ENCODE measurements around the gene ENAH.
"Not testable (repeated sequence)": the region's sequence is repeated elsewhere in the genome, so short reads cannot be mapped to it uniquely, and the experiment has no call there.

ENAH gene

DNA sequence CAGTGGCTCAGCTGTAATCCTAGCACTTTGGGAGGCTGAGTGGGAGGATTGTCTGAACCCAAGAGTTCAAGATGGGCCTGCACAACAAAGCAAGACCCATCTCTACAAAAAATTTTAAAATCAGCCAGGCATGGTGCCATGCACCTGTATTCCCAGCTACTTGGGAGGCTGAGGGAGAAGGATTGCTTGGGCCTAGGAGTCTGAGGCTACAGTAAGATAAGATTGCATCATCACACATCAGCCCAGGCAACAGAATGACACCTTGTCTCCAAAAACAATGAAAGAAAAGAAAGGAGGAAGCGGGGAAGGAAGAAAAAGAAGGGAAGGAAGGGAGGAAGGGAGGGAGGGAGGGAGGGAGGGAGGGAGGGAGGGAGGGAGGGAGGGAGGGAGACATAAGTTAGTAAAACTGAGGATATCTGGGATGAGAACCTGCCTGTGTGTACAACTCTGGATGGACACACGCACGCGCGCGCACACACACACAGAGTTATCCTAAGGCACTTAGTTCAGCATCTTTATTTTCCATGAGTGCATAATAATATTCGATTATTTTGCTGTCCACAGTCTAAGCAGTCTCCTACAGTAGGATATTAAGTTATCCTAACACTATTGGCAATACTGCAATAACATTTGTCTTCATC, 132.2 kb downstream of the ENAH start:
- no peak for FAIRE-seq

DNA sequence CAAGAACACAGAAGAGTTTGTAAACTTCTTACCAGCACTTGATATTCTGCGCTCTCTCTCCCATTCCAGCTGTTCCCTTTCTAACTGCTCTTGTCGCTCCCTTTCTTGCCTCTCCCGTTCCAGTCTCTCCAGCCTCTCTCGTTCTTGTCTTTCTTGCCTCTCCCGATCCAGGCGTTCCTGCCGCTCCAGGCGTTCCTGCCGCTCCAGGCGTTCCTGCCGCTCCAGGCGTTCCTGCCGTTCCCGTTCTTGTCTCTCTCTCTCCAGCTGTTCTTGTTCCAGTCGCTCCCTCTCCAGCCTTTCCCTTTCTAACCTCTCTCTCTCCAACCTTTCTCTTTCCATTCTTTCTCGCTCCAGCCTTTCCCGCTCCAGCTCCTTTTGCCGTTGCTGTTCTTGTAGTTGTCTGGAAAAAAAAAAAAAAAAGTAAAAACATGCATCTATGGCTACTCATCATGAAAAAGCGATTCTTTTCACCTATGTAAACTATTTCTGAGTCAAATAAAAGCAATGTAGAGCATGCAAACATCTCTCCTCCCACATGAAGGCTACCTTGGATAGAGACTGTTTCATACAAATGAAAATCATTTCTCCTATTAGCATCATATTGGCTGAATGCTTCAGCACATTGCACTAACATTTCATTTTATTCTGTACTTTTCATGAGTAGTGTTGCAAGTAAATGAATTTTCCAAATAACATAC, 133.6 kb downstream of the ENAH start:
- FAIRE-seq: no peak

DNA sequence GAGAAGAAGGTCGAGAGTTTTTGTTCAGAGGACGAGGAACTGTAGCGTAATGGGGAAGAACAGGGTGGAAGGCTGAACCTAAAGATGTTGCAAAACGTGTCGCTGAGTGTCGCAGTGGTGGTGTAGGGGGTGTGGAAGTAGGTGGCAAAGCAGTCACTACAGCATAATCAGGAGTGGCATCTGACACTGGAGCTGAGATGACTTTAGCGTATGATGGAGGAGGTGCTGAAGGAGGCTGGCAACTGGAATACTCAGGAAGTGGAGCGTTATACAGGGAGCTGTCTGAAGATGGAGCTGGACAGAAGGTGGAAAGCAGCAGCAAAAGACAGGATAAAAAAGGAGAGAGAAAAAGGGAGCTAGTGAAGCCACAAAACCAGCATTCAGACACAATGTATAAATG, 135.2 kb downstream of the ENAH start:
- no peak for FAIRE-seq

DNA sequence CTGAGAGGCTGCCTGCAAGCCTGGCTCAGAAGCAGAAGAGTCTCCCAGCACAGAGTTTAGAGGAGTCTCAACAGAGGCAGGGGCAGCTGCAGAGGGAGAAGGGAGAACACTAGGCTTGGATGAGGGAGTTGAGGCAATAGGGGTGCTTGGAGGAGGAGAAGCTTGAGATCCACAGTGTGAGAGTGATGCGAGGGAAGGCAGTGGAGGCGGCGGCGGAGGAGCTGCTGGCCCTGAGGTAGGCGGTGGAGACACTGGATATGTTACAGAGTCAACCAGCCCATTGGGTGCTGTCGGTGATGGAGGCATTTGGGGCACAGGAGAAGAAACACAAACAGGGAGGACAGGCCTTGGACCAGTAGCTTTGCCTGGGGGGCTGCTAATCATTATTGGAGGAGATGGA, 135.7 kb downstream of the ENAH start:
- FAIRE-seq: no peak

DNA sequence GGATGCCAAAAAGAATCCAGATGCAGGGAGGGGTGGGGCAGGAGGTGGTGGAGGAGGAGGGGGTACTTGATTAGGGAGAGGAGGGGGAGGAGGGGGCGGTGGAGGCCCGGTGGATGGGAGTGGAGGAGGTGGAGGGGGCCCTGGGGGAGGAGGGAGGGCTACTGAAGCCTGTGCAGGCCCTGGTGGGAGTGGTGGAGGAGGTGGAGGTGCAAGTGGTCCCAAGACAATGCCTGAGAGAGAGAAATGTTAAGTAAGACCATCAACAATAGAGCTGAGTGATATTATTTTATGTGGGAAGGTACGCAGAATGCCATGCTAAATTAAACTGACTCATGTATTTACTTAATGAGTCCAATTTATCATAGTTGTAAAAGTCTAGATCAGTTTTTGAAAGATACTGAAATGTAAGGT, 138.2 kb downstream of the ENAH start:
- FAIRE-seq: no peak

DNA sequence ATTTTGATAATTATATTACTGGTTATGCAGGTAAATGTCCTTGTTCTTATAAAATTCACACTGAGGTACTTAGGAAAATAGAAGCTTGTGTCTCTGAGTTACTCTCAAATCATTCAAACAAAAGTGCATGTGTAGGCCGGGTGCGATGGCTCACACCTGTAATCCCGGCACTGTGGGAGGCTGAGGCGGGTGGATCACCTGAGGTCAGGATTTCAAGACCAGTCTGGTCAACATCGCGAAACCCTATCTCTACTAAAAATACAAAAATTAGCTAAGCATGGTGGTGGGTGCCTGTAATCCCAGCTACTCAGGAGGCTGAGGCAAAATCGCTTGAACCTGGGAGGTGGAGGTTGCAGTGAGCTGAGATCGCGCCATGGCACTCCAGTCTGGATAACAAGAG, 139.3 kb downstream of the ENAH start:
- FAIRE-seq: not testable (repeated sequence)

DNA sequence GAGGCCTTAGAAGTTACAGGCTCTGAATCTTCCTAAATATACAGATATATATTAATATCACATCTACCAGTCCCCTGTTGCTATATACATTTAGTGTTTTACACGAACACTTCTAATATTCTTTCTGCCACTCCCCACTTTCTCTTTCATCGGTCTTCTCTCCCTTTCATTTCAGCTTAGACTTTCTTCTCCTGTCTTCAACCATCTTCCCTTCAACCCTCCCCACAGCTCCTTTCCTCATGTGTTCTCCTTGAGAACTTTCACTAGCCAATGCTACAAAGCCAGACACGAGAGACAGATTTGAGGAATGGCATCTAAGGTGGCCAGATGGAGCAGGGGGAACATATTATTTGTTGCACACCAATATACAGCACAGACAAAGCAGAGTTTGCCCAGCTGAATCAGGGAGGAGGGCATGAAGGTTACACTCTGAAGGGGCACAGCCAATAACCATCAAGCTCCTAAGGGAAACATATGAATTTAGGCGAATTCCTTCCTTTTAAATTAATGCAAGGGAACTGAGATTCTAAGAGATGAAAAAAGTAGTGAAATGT, 141.0 kb downstream of the ENAH start:
- no peak for FAIRE-seq

DNA sequence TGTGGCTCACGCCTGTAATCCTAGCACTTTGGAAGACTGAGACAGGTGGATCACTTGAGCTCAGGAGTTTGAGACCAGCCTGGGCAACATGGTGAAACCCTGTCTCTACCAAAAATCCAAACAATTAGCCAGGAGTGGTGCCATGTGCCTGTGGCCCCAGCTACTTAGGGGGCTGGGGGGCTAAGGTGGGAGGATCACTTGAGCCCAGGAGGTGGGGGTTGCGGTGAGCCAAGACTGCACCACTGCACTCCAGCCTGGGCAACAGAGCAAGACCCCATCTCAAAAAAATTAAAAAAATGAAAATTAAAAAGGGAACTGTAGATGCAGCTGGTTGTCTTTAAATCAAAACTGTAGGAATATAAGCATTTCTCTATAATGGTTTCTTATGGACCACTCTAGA, 142.2 kb downstream of the ENAH start:
- FAIRE-seq: not testable (repeated sequence)

DNA sequence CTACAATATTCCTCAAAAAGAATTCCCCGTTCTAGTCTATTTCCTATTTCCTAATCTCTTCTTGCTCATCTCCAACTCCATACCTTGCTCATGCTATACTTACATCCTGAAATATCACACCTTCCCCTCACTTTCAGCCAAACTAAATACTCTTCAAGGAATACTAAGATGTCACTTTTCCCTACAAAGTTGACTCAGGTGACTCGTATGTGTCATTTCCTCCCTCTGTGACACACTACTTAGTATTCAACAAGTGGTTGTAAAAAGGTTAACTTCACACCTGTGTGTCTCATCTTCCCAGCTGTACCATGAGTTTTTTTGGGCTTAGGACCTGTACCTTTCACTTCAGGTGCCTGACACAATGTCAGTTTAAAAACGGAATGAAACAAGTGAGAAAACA, 143.2 kb downstream of the ENAH start:
- no peak for FAIRE-seq

DNA sequence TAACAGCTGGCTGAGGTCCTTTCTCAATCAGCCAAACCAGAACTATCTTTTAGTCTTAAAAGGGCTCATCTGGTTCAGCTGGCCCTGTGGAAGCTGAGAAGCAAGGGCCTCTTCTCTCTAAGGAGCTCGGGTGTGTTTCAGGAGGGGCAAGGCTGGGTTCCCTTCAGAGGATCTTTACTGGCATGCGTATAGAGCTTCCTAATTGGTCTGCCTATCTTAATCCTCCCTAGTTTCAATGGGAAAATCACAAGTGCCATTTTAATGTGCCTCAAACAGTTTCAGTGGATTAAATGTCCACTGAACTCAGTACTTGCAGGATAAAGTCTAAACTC, 143.6 kb downstream of the ENAH start:
- no peak for FAIRE-seq

DNA sequence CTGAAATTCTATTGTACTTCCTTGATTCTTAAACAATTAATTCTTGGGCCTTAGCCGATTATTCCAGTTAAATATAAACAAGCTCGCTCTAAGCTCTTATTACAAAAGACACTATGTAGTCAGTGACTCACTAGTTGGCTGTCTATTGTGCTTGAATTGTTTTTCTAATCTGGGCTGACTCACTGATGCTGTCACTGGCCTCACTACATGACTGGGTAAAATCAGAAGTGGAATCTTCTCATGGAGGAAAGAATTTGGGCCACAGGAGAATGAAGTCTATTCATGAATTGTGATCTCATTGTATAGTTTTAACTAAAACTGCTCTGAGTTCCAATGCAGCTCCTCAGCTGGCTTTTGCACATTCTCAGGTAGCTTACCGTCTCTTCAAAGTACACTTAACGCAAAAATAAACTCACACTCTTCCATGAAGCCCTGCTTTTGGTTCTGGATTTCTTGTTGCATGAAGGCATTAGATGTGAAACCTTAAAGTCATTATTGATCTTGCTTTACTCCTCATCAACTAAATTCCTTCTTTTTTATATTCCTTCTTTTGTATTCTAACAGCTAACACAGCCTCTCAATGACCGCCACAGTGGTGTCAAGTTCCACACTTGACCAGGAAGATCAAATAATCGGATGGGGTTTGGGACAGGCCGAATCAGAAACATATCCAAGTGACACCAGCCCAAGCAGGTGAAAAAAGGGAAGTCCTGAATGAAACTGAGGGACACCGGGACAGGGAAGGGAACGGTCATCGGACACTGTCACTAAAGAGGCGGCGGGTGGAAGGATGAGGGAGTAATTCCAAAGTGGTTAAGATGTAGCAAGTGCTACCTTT, 144.2 kb downstream of the ENAH start:
- FAIRE-seq: peak; percentile 98

DNA sequence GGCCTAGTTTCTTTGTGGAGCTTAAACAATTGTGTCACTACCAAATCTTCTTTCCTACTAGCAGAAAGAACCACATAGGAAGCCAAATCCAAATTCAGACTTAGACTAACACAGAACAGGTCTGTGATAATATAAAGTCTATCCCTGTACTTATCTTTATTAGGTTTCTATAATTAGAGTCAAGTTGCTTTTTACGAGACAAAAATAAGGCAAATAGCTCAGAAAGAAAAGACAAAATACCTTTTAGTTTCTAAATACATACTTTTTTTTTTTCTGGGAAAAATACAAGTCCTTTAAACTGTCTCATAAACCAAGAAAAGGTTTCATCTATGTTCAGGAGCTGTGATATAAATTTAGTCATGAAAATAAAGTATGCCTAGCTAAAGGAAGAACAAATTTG, 146.2 kb downstream of the ENAH start:
- FAIRE-seq: no peak

DNA sequence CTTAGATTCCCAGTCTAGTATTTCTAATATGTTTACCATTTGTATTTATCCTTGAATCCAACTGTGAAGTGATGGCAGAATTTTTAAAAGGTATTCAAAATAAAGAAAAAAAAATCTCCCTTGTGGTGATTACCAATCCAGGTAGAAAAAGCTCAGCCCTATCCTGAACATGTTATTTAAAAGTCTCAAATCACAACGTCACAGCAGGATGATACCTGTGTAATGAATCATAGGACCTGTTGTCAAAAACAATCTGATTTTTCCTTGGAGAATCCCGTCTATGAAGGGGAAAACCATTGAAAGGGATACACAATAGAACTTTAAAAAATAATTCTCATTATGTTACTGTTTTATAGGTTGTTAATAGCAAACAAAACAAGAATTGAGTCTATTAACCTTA, 148.1 kb downstream of the ENAH start:
- FAIRE-seq: peak; percentile 22

DNA sequence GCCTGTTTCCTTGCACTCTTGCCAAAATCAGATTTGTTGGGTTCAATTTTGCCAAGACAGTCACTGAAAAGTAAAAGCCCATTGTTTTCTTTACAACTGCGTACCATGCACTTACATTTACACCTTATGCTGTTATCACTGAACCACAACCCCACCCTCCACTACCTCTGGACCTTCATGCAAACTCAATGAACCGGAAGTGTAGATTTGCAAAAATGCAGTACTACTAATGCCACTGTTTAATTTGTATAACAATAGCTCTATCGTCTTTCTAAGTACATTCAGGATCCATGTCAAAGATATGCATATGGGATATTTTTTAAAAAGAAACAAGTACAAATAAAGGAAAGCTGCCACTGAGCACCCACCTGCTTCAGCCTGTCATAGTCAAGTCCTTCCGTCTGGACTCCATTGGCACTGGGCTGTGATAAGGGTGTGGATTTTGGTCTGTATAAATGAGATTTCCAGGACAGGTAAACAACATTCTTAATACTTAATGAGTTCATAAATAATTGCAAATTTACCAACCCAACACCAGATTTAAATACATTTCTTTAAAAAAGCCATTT, 152.2 kb downstream of the ENAH start:
- no peak for FAIRE-seq

DNA sequence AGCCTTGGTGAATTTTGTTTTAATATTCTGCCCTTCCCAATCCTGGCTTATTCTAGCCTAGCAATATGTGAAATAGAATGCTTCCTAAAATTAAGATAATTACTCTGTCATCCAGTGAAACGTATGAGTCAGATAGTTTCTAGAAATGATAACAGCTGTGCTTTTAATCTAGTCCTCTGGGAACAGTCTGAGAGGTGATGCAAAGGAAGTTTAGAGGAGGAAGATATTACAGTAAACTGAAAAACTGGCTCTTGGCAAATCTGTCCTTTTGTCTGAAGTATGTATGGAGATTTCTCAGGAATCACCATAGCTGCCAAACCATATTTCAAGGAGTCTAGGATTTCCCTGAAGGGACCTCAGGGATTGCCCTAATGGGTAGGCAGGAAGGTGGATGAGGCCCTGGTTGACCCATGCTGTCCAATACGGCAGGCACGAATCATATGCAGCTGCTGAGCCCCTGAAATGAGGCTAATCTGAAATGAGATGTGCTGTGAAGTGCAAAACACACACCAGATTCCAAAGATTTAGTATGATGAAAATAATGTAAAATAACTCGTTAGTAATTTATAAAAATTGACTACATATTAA, 154.3 kb downstream of the ENAH start:
- FAIRE-seq: no peak

DNA sequence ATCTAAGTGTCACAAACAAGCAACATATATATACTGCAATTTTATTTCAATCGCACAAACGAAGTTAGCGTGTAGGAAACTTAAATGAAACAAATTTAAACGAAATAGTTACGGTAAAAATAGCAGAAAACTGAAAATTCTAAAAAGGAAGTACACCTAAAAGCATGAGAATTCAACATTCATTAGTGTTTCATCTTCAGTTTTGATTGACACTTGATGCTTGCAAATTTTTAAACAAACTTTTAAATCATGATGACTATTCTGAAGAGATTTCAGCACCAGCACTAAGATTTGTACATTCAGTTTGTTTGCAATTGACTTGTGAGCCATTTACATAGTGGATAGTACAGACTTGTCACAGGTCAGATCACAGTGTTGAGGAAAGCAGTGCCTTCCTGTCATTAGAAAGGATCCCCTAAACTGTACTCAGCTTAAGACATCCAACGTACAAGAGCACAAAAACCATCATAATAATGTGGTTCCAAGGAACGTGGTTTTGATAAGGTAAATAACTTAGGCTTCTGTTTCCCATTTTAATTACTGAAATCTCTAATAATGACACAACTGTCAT, 158.0 kb downstream of the ENAH start:
- peak; percentile 90 for FAIRE-seq

DNA sequence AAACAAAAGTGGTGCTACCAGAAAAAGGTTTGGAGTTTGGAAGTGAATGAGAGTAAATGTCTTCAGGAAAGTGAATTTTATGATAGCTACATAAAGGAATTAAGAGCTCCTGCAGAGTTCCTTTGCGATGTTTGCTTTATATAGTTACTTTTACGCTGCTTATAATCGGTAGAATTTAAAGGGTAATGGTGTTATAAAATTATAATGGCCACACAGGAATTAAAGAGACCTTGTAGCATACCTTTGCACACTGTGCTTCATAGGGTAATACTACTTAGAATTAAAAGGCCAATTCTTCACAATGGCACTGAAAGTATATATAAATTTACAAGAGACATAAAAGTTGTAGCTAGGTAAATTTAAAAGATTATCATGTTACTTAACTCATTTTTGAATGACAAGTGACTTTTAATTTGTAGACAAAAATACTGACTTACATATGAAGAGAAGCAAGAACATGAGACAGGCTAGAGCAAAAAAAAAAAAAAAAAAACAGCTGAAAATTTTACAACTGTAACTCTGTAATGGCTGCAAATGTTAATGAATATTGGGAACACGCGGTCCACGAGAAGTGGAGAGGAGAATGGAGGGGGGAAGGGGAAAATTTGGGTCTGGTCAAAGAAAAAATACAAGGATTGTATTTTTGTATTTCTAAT, 159.2 kb downstream of the ENAH start:
- no peak for FAIRE-seq

DNA sequence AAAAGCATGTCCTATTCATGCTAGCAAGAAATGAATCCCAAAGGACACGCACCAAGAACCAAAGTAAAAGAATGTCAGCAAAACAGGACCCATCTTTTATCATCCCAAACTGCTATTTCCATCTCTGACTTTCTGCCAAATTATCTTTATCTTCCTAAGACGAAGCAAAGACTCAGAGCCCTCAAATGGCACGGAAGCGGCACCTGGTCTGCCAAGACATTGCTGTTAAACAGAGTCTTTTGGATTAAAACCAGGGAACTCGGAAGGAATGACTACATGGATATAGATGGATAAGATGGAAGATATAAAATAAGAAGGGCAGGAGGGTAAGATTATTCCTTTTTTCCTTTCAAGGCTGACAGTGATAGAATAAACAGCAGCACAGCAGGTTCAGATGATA, 164.2 kb downstream of the ENAH start:
- FAIRE-seq: no peak

DNA sequence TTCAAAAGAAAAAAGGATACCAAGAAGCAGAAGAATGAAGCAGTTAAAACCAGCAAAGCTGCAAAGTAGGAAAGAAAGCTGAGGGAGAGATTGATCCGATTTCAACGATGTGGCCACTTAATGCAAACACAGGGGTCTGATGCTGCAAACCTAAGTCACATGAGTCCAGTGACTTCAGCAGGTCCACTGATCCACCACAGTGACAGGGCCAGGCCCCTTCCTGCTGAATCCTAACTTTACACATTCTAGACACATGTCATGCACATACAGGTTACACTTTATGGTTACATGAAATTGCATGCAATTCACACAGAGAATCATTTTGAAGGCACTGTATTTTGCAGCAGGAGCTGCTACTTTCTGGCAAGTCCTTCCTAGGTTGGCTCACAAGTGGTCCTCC, 166.1 kb downstream of the ENAH start:
- FAIRE-seq: no peak

DNA sequence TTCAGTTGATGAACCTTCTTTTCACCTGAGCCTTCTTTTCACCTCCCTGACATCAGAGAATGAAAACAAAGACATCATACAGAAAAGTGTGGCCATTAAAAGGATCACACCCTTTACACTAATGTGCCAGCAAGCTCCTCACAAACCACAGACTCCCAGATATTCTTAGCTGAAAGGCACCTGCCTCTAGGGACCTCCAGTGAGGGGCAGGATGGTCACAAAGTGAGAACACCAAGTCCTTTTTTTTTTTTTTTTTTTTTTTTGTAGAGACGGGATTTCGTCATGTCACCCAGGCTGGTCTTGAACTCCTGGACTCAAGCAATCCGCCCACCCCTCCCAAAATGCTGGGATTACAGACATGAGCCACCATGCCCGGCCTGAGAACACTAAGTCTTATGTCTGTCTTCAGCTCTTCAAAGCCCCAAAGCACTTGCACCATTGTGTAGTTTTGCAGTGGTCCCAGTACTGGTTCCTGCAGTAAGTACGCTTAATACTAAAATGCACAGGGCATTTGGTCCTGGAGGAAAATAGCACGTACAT, 166.9 kb downstream of the ENAH start:
- FAIRE-seq: no peak

DNA sequence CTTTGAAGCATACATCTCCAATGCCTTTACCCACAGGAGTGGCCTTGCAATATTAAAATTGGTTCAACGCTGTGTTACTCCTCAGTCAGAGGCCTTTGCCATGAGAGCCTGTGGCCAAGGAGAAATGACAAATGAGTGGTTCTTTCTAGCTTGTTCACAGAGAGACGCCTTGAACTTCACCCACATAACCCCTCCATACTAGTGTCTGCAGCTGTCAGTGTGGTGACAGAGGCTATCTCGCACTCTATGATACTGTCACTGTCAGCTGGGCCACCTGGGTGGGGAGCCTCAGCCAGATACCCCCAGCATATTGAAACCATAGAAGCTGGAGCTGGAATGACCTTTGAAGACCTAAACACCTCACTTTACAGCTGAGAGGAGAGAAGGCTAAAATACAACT, 167.7 kb downstream of the ENAH start:
- FAIRE-seq: no peak

DNA sequence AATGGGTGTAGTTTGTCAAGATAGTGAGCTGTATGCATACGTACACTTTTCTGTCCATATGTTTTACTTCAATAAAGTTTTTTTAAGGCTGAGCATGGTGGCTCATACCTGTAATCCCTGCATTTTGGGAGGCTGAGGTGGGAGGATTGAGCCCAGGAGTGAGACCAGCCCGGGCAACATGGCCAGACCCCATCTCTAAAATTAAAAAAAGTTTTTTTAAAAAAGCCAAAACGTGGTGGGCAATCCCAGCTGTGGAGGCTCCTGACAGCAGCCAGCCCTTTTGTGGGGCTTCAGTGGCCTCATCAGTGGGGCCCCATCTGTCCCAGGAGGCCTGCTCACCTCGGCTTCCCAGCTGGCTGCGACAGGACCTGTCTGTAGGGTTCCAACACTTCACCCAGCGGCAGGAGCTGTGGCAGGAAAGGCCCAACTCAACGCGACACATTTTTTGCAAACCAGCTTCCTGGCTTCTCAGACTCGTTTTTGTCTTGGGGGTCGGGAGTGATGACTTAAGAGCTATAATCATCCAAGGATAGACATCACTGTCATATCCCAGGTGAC, 168.2 kb downstream of the ENAH start:
- no peak for FAIRE-seq
